Measurements from ENCODE around the gene HVCN1.

- TF ChIP-seq CTCF (IDR thresholded peaks at IDR 0.05) (no peak), POLR2A (IDR thresholded peaks at IDR 0.05) (no peak), POLR2AphosphoS5 (IDR thresholded peaks at IDR 0.05; ENCODE audit: insufficient read depth in 1 of 2, low read depth in 1 of 2) (no peak)
These were observed 49.4 kb downstream of the HVCN1 start for GRCh38 chr12:110639336-110640141.
